HCT116 (cell line): ENCODE data around the gene EIF2B5. TPM values are rescaled to one million over a fixed set of nuclear protein-coding genes. Genes with fewer than 3 reads are reported as not detected.
A peak's percentile ranks its signal among the peaks of the same experiment; 100 is the strongest.

Source experiments
- ATAC-seq: fragments of 200-7000 bp; cut with Tn5 transposase; 2 replicates; pipeline ENCODE4 v1.9.1; 2020; ENCODE audit warnings: mild to moderate bottlenecking, moderate library complexity
- BruUV-seq: library from RNA; stranded (reverse); fragments of 400-500 nt; replicated peaks from 2 replicates; lab custom pipeline; 2021; lab: Mats Ljungman, UMichigan
- CTCF ChIA-PET: fragments of 300-600 bp; sonication (Branson Sonifier 250); formaldehyde crosslinking; loops from one replicate; lab custom pipeline; 2021; ENCODE audit warnings: antibody characterized with exemption; lab: Charles Lee
- POLR2A ChIA-PET: fragments of 300-600, 350-600 bp; sonication (Branson Sonifier 250); formaldehyde crosslinking; loops from one replicate; lab custom pipeline; 2021; ENCODE audit warnings: antibody characterized with exemption; lab: Charles Lee
- RAD21 ChIA-PET, 2 experiments: fragments of 300-600 bp; sonication (Branson Sonifier 250); formaldehyde crosslinking; loops; one replicate each; lab custom pipeline; 2023; ENCODE audit warnings: low total read pairs in 2 of 2; ENCODE audit not compliant: uncharacterized antibody in 2 of 2, unreplicated experiment in 2 of 2, low non-redundant PET in 1 of 2; lab: Charles Lee
- DNase-seq: peaks from one replicate; pipeline ENCODE4 v3.0.0-alpha.2; 2010; ENCODE audit warnings: low read depth, low spot score
- H2AFZ ChIP-seq: fragments of 200-600 bp; shearing (Covaris generic), sonication (generic); 2 replicates; pipeline ENCODE4 v1.6.1; 2017; ENCODE audit warnings: low read depth, mixed run types, mixed read lengths, antibody characterized with exemption, low read length; ENCODE audit not compliant: poor library complexity, severe bottlenecking
- H3K27ac ChIP-seq: 2 replicates; pipeline ENCODE4 v1.5.1; 2012; ENCODE audit warnings: low read depth, low read length
- H3K27me3 ChIP-seq: fragments of 200-600 bp; sonication (generic); 2 replicates; pipeline ENCODE4 v1.6.1; 2016; ENCODE audit warnings: mixed run types, low read length, mixed read lengths; ENCODE audit not compliant: insufficient read depth
- H3K36me3 ChIP-seq, 2 experiments: fragments of 200-500 bp in 1 of 2; fragments of 200-600 bp in 1 of 2; sonication (Bioruptor generic) in 1 of 2; sonication (generic) in 1 of 2; 2 replicates each; pipeline versions ENCODE4 v1.5.1 to v1.6.1; 2014 to 2016; ENCODE audit warnings: low read length in 2 of 2, inconsistent platforms in 1 of 2, mixed read lengths in 1 of 2, mixed run types in 1 of 2; ENCODE audit not compliant: insufficient read depth in 2 of 2, control insufficient read depth in 1 of 2
- H3K4me1 ChIP-seq, 2 experiments: fragments of 200-600 bp in 1 of 2; sonication (generic) in 1 of 2; 2 replicates each; pipeline versions ENCODE4 v1.5.1 to v1.6.1; 2012 to 2017; ENCODE audit warnings: low read length in 2 of 2, inconsistent platforms in 1 of 2, mild to moderate bottlenecking in 1 of 2, mixed read lengths in 1 of 2, mixed run types in 1 of 2, moderate library complexity in 1 of 2; ENCODE audit not compliant: insufficient read depth in 2 of 2, control insufficient read depth in 1 of 2
- H3K4me2 ChIP-seq: fragments of 200-600 bp; sonication (generic); 2 replicates; pipeline ENCODE4 v1.6.1; 2017; ENCODE audit warnings: mixed run types, low read length, mixed read lengths
- H3K4me3 ChIP-seq, 2 experiments: fragments of 200-600 bp in 1 of 2; sonication (generic) in 1 of 2; replicated peaks in 1 of 2; 2 replicates each; pipeline ENCODE4 v1.5.1; 2011 to 2016; ENCODE audit warnings: low read length in 2 of 2, control low read depth in 1 of 2, low read depth in 1 of 2, mild to moderate bottlenecking in 1 of 2, mixed read lengths in 1 of 2, mixed run types in 1 of 2
- H3K79me2 ChIP-seq: fragments of 200-600 bp; sonication (generic); 2 replicates; pipeline ENCODE4 v1.6.1; 2017; ENCODE audit warnings: mild to moderate bottlenecking, mixed run types, low read length, moderate library complexity, mixed read lengths; ENCODE audit not compliant: insufficient read depth
- H3K9ac ChIP-seq: fragments of 200-600 bp; sonication (generic); 2 replicates; pipeline ENCODE4 v1.6.1; 2016; ENCODE audit warnings: low read length, mixed read lengths
- H3K9me2 ChIP-seq: fragments of 200-600 bp; sonication (generic), shearing (Covaris generic); 2 replicates; pipeline ENCODE4 v1.6.1; 2017; ENCODE audit warnings: mixed run types, mild to moderate bottlenecking, moderate library complexity; ENCODE audit not compliant: insufficient read depth
- H3K9me3 ChIP-seq, 2 experiments: fragments of 200-500 bp in 1 of 2; fragments of 200-600 bp in 1 of 2; sonication (Bioruptor generic) in 1 of 2; sonication (generic) in 1 of 2; 2 replicates each; pipeline ENCODE4 v1.6.1; 2014 to 2017; ENCODE audit warnings: low read length in 2 of 2, mixed read lengths in 2 of 2, inconsistent platforms in 1 of 2, low read depth in 1 of 2, mild to moderate bottlenecking in 1 of 2, mixed run types in 1 of 2, moderate library complexity in 1 of 2; ENCODE audit not compliant: control insufficient read depth in 1 of 2, insufficient read depth in 1 of 2
- H4K20me1 ChIP-seq: fragments of 200-600 bp; sonication (generic), shearing (Covaris generic); 2 replicates; pipeline ENCODE4 v1.6.1; 2017; ENCODE audit warnings: mixed run types, mild to moderate bottlenecking, moderate library complexity; ENCODE audit not compliant: insufficient read depth
- CBX3 ChIP-seq: IDR thresholded peaks from 2 replicates; pipeline ENCODE4 v1.6.1; 2012; ENCODE audit warnings: low read depth
- CEBPB ChIP-seq: IDR thresholded peaks from 2 replicates; pipeline ENCODE4 v1.6.1; 2012; ENCODE audit warnings: low read depth
- REST ChIP-seq: IDR thresholded peaks from 2 replicates; pipeline ENCODE4 v1.6.1; 2012; ENCODE audit warnings: low read depth
- YY1 ChIP-seq: IDR thresholded peaks from 2 replicates; pipeline ENCODE4 v1.6.1; 2011; ENCODE audit warnings: low read length, low read depth, moderate library complexity, mild to moderate bottlenecking; ENCODE audit not compliant: insufficient replicate concordance; ENCODE audit errors: extremely low read depth
- ZBTB33 ChIP-seq: IDR thresholded peaks from 2 replicates; pipeline ENCODE4 v1.6.1; 2011; ENCODE audit warnings: mild to moderate bottlenecking, low read length, moderate library complexity; ENCODE audit not compliant: insufficient replicate concordance; ENCODE audit errors: extremely low read depth
- ZFX ChIP-seq: fragments of 450-650 bp; IDR thresholded peaks from 2 replicates; pipeline ENCODE4 v1.6.1; 2017
- intact Hi-C: fragments of 100-400 bp; cut with micrococcal nuclease; formaldehyde crosslinking; loops from 2 replicates; pipeline ENCODE4 v1.10.0; 2022
- total RNA-seq: library from RNA; stranded (reverse); gene quantifications from one replicate; pipeline ENCODE4 v1.2.1, GENCODE V29; 2021; ENCODE audit not compliant: unreplicated experiment

Gene EIF2B5
- total RNA-seq, 1 experiment from 2014 or later = 50.3 TPM

GRCh38 chr3:184092199-184092598 is 43.0 kb upstream of the EIF2B5 start:
- POLR2A ChIA-PET = no interaction called here

More at GRCh38 chr3:184092199-184092598, 43.0 kb upstream of the EIF2B5 start:
- Histone ChIP-seq H3K9ac (no peak overlapping the region), H3K27ac (no peak overlapping the region), H3K4me3 (no peak overlapping the region), H3K27me3 (no peaks in the 10 kb centered on the region), H3K9me3 (peaks cover 10 to 19% of the 10 kb centered on the region in 2 experiments; a peak in 3 of 4 replicates), H3K4me1 (no peaks in the 10 kb centered on the region), H4K20me1 (no peaks in the 10 kb centered on the region), H3K79me2 (no peaks in the 10 kb centered on the region), H3K4me2 (no peak overlapping the region), H3K9me2 (no peaks in the 10 kb centered on the region), H2AFZ (no peak overlapping the region), H3K36me3 (no peaks in the 10 kb centered on the region)
- DNase-seq = peak; percentile 4
- RAD21 ChIA-PET = no interaction called here
- CTCF ChIA-PET = no interaction called here
- no peak for ATAC-seq
- TF ChIP-seq YY1 (no peak), REST (no peak), CEBPB (no peak), ZFX (no peak), CBX3 (no peak), ZBTB33 (no peak)
- intact Hi-C loops = no loop called here
- BruUV-seq = no TSS peak
